ENCODE measurements around the gene TMEM61. TPM values are rescaled to one million over a fixed set of nuclear protein-coding genes. Genes with fewer than 3 reads are reported as not detected.
"Not testable (repeated sequence)": the region's sequence is repeated elsewhere in the genome, so short reads cannot be mapped to it uniquely, and the experiment has no call there.

The TMEM61 gene
- total and polyA plus RNA-seq, 2 donors, result 0.66 to 1.3 TPM

DNA sequence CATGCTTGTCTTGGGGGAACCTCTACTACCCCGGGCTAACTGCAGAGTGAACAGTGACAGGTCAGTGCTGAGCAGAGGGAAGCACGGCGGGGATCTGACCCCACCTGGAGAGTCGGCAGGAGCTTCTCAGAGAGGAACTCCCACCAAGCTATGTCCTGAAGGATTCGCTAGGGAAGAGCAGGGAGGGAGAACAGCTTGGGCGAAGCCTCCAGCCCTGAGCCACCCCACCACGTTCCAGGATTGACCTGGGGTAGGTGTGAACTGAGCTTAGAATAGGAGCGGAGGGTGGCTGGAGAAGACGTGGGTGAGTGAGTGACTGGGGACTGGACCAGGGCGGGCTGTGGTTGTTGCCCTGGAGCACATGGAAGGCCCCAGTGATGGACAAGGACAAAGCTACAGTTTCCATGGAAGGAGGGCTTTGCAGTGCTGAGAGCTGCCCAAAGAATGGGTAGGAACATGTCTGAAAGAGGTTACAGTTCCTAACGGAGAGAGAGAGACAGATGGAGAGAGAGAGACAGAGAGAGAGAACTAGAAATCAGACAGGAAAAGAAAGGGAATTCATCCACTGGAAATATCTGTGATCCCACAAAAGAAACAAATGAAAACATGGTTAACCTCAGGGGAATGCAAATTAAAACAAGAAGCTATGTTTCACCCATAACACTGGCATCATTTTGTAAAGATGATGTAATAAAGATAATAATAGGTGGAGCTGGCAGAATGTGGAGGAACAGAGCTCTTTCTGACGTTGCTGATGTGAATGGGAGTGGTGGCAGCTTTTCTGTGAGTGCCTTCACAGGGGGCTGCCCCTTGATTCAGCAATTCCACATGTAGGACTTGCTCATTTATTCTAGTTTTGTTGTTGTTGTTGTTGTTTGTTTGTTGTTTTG lies 35.5 kb downstream of the TMEM61 start:
- DNase-seq (ENCODE audit: low read depth in 6 of 9, low spot score in 9 of 9), result no peak
- H3K4me3 ChIP-seq (ENCODE audit: low read length in 2 of 2), result no peak overlapping the region
- WGBS, result 84% methylated on average over 12 of the region's 12 CpGs
- H3K9me3 ChIP-seq (ENCODE audit: control insufficient read depth in 2 of 2, insufficient read depth in 1 of 2, low read length in 1 of 2), result no peaks in the 10 kb centered on the region
- no peak overlapping the region for H3K27ac ChIP-seq (ENCODE audit: low read depth in 1 of 2, low read length in 1 of 2)
- H3K27me3 ChIP-seq (ENCODE audit: control insufficient read depth in 2 of 2, insufficient read depth in 1 of 2, low read length in 1 of 2), result peaks cover 0 to 11% of the 10 kb centered on the region in 2 donors
- H3K4me1 ChIP-seq (ENCODE audit: control insufficient read depth in 2 of 2, insufficient read depth in 2 of 2, low read length in 2 of 2), result no peaks in the 10 kb centered on the region
- H3K36me3 ChIP-seq (ENCODE audit: control insufficient read depth in 2 of 2, insufficient read depth in 2 of 2, low read length in 1 of 2), result no peaks in the 10 kb centered on the region

DNA sequence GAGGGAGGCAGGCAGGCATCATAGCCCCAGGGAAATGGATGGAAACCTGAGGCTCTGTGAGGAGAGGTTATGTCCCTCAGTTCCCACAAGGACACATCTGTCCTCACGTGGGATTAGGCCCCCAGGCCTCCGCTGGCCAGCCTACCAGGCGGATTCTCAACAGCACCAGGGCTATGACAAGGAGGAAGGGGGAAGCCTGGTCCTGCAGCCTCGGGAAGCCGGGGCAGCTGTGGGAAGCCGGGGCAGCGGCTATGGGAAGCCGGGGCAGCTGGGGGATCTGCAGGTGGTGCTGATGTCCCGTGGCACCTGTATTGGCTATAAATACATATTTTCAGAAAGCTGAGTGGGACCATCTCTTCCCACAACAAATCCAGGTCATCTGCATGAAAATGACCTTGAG lies 38.0 kb downstream of the TMEM61 start:
- no peak overlapping the region for H3K4me3 ChIP-seq (ENCODE audit: low read length in 2 of 2)
- H3K36me3 ChIP-seq (ENCODE audit: control insufficient read depth in 2 of 2, insufficient read depth in 2 of 2, low read length in 1 of 2), result no peaks in the 10 kb centered on the region
- no peaks in the 10 kb centered on the region for H3K9me3 ChIP-seq (ENCODE audit: control insufficient read depth in 2 of 2, insufficient read depth in 1 of 2, low read length in 1 of 2)
- no peaks in the 10 kb centered on the region for H3K4me1 ChIP-seq (ENCODE audit: control insufficient read depth in 2 of 2, insufficient read depth in 2 of 2, low read length in 2 of 2)
- 94% methylated on average over 9 of the region's 9 CpGs for WGBS
- DNase-seq (ENCODE audit: low read depth in 6 of 9, low spot score in 9 of 9), result no peak
- H3K27me3 ChIP-seq (ENCODE audit: control insufficient read depth in 2 of 2, insufficient read depth in 1 of 2, low read length in 1 of 2), result peaks cover 0 to 11% of the 10 kb centered on the region in 2 donors
- H3K27ac ChIP-seq (ENCODE audit: low read depth in 1 of 2, low read length in 1 of 2), result no peak overlapping the region

DNA sequence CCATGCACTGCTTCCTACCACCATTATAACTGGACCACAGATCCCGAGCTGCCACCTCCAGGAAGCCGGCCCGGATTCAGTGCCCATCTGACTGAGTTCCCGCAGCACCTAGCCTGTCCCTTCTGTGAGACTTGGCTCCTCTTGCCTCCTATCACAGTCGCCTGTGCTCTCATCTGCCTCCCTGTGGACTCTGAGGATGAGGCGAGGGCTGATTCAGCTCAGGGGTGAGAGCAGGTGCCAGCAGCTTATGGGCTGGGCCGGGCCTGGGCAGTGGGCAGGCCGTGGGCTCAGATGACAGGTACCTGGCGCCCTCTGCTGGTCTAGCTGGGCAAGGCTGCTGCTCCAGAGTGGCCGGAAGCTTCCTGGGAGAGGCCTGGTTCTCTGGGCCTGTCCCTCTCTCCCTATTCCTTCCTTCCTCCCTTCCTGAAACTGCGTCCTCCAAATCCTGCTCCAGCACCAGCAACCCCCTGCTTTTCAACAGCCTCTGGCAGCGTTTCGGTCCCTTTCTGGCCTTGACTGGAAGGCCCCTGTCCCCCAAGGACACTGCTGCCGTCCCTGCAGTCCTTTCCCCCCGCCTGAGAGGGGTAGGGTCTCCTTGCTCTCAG lies 41.6 kb downstream of the TMEM61 start:
- H3K4me3 ChIP-seq (ENCODE audit: low read length in 2 of 2), result no peak overlapping the region
- 66% methylated on average over 15 of the region's 15 CpGs for WGBS
- H3K27me3 ChIP-seq (ENCODE audit: control insufficient read depth in 2 of 2, insufficient read depth in 1 of 2, low read length in 1 of 2), result peaks cover 0 to 7% of the 10 kb centered on the region in 2 donors
- no peaks in the 10 kb centered on the region for H3K4me1 ChIP-seq (ENCODE audit: control insufficient read depth in 2 of 2, insufficient read depth in 2 of 2, low read length in 2 of 2)
- no peaks in the 10 kb centered on the region for H3K36me3 ChIP-seq (ENCODE audit: control insufficient read depth in 2 of 2, insufficient read depth in 2 of 2, low read length in 1 of 2)
- H3K9me3 ChIP-seq (ENCODE audit: control insufficient read depth in 2 of 2, insufficient read depth in 1 of 2, low read length in 1 of 2), result no peaks in the 10 kb centered on the region
- no peak overlapping the region for H3K27ac ChIP-seq (ENCODE audit: low read depth in 1 of 2, low read length in 1 of 2)
- DNase-seq (ENCODE audit: low read depth in 6 of 9, low spot score in 9 of 9), result peak in 8 of 9 donors; percentile 21 to 65 (median 33)

DNA sequence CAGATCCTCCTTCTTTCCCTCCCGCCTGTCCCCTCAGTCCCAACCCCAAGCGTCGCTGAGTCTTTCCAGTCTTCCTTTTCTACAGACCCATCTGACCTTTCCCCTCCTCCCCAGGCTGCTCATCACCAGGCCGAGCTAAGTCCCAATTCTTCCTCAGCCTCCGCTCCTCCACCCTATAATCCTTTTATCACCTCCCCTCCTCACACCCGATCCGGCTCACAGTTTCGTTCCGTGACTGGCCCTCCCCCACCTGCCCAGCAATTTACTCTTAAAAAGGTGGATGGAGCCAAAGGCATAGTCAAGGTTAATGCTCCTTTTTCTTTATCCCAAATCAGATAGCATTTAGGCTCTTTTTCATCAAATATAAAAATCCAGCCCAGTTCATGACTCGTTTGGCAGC lies 43.7 kb downstream of the TMEM61 start:
- H3K4me1 ChIP-seq (ENCODE audit: control insufficient read depth in 2 of 2, insufficient read depth in 2 of 2, low read length in 2 of 2); H3K27ac ChIP-seq (ENCODE audit: low read depth in 1 of 2, low read length in 1 of 2); H3K4me3 ChIP-seq (ENCODE audit: low read length in 2 of 2); DNase-seq (ENCODE audit: low read depth in 6 of 9, low spot score in 9 of 9); H3K9me3 ChIP-seq (ENCODE audit: control insufficient read depth in 2 of 2, insufficient read depth in 1 of 2, low read length in 1 of 2); H3K36me3 ChIP-seq (ENCODE audit: control insufficient read depth in 2 of 2, insufficient read depth in 2 of 2, low read length in 1 of 2); H3K27me3 ChIP-seq (ENCODE audit: control insufficient read depth in 2 of 2, insufficient read depth in 1 of 2, low read length in 1 of 2): not testable (repeated sequence)
- WGBS, result 97% methylated on average over 9 of the region's 10 CpGs

DNA sequence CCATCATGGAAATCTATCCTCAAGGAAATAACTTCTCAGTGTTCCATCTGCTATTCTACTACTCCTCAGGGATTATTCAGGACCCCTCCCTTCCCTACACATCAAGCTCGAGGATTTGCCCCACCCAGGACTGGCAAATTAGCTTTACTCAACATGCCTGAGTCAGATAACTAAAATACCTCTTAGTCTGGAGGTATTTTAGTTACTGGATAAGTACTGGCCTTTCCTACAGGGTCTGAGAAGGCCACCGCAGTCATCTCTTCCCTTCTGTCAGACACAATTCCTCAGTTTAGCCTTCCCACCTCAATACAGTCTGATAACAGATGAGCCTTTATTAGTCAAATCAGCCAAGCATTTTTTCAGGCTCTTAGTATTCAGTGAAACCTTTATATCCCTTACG lies 46.3 kb downstream of the TMEM61 start:
- H3K27ac ChIP-seq (ENCODE audit: low read depth in 1 of 2, low read length in 1 of 2); H3K9me3 ChIP-seq (ENCODE audit: control insufficient read depth in 2 of 2, insufficient read depth in 1 of 2, low read length in 1 of 2); H3K27me3 ChIP-seq (ENCODE audit: control insufficient read depth in 2 of 2, insufficient read depth in 1 of 2, low read length in 1 of 2); H3K4me1 ChIP-seq (ENCODE audit: control insufficient read depth in 2 of 2, insufficient read depth in 2 of 2, low read length in 2 of 2); H3K36me3 ChIP-seq (ENCODE audit: control insufficient read depth in 2 of 2, insufficient read depth in 2 of 2, low read length in 1 of 2); H3K4me3 ChIP-seq (ENCODE audit: low read length in 2 of 2); DNase-seq (ENCODE audit: low read depth in 6 of 9, low spot score in 9 of 9): not testable (repeated sequence)
- WGBS, result 98% methylated on average over 3 of the region's 3 CpGs

DNA sequence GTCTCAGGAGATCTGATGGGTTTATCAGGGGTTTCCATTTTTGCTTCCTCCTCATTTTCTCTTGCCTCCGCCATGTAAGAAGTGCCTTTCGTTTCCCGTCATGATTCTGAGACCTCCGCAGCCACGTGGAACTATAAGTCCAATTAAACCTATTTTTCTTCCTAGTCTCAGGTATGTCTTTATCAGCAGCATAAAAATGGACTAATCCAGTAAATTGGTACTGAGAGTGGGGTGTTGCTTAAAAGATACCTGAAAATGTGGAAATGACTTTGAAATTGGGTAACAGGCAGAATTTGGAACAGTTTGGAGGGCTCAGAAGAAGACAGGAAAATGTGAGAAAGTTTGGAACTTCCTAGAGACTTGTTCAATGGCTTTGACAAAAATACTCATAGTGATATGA lies 50.7 kb downstream of the TMEM61 start:
- H3K9me3 ChIP-seq (ENCODE audit: control insufficient read depth in 2 of 2, insufficient read depth in 1 of 2, low read length in 1 of 2); H3K4me1 ChIP-seq (ENCODE audit: control insufficient read depth in 2 of 2, insufficient read depth in 2 of 2, low read length in 2 of 2); H3K27ac ChIP-seq (ENCODE audit: low read depth in 1 of 2, low read length in 1 of 2); DNase-seq (ENCODE audit: low read depth in 6 of 9, low spot score in 9 of 9); H3K36me3 ChIP-seq (ENCODE audit: control insufficient read depth in 2 of 2, insufficient read depth in 2 of 2, low read length in 1 of 2); H3K4me3 ChIP-seq (ENCODE audit: low read length in 2 of 2): not testable (repeated sequence)
- 98% methylated on average over 5 of the region's 5 CpGs for WGBS
- peaks cover 0 to 21% of the 10 kb centered on the region in 2 donors for H3K27me3 ChIP-seq (ENCODE audit: control insufficient read depth in 2 of 2, insufficient read depth in 1 of 2, low read length in 1 of 2)

DNA sequence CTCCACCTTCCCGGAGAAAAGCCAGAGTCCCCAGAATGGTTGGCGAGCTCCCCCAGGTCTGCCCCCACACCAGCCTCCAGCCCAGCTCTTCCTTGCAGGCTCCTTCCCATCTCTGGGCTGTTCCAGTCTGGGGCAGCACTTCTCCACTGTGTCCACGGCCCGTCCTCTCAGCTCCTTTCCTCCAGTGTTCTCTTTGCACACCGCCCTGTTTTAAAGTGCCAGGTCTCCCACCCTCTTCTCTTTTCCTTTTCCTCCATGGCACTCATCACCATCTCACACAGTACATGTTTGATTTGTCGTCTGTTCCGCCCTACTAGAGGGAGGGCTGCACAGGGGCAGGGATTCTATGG lies 52.8 kb downstream of the TMEM61 start:
- Histone ChIP-seq H3K9me3 (ENCODE audit: control insufficient read depth in 2 of 2, insufficient read depth in 1 of 2, low read length in 1 of 2) (no peaks in the 10 kb centered on the region), H3K27me3 (ENCODE audit: control insufficient read depth in 2 of 2, insufficient read depth in 1 of 2, low read length in 1 of 2) (peaks cover 8 to 38% of the 10 kb centered on the region in 2 donors), H3K27ac (ENCODE audit: low read depth in 1 of 2, low read length in 1 of 2) (no peak overlapping the region), H3K36me3 (ENCODE audit: control insufficient read depth in 2 of 2, insufficient read depth in 2 of 2, low read length in 1 of 2) (no peaks in the 10 kb centered on the region), H3K4me3 (ENCODE audit: low read length in 2 of 2) (no peak overlapping the region), H3K4me1 (ENCODE audit: control insufficient read depth in 2 of 2, insufficient read depth in 2 of 2, low read length in 2 of 2) (no peaks in the 10 kb centered on the region)
- 95% methylated on average over 7 of the region's 7 CpGs for WGBS
- DNase-seq (ENCODE audit: low read depth in 6 of 9, low spot score in 9 of 9), result no peak

DNA sequence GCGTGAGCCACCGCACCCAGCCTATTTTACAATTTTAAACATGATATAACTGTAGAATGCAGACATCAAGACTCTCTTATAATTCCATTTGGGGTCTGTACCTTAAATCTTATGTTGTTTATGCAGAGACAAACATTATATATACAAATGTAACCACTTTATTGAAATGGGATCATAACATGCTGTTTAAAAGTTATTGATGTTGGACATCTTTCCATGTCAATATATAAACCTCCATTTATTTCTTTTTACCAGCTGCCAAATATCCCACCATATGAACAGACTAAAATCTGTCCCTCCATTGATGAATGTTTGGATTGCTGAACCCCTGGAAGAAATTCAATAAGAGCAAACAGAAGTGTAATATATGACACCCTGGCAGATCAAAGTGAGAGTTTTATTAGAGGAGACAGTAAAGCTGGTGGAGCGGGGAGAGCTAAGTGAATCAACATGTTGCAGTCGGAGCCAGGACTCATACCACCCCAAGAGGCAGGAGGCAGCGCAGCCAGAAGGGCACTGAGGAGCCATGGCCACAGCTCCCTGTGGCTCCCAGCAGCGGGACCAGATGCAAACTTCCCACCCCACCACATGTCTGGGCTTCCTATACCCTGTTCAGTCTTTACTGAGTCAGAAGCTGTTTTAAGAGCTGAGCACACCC lies 54.2 kb downstream of the TMEM61 start:
- Histone ChIP-seq H3K4me3 (ENCODE audit: low read length in 2 of 2) (no peak overlapping the region), H3K36me3 (ENCODE audit: control insufficient read depth in 2 of 2, insufficient read depth in 2 of 2, low read length in 1 of 2) (no peaks in the 10 kb centered on the region), H3K27me3 (ENCODE audit: control insufficient read depth in 2 of 2, insufficient read depth in 1 of 2, low read length in 1 of 2) (peaks cover 20 to 51% of the 10 kb centered on the region in 2 donors), H3K27ac (ENCODE audit: low read depth in 1 of 2, low read length in 1 of 2) (no peak overlapping the region), H3K4me1 (ENCODE audit: control insufficient read depth in 2 of 2, insufficient read depth in 2 of 2, low read length in 2 of 2) (no peaks in the 10 kb centered on the region), H3K9me3 (ENCODE audit: control insufficient read depth in 2 of 2, insufficient read depth in 1 of 2, low read length in 1 of 2) (no peaks in the 10 kb centered on the region)
- 95% methylated on average over 6 of the region's 6 CpGs for WGBS
- DNase-seq (ENCODE audit: low read depth in 6 of 9, low spot score in 9 of 9), result no peak

DNA sequence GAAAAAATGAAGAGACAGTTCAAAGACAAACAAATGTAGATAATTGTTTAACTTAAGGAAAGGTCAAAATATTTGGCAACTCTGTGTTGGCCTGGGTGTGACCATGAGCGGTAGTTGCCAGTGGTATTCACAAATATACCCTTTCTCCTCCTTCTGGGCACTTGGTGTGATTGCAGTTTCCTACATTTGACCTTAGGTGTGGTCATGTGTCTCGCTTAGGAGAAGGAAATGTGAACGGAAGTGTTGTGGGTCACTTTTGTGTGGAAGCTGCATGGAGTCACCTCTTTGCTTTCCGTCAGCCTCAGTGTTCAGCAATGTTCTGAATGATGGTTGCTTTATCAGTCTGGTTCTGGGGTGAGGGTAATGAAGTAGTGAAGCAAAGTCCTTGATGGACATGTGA lies 55.5 kb downstream of the TMEM61 start:
- Histone ChIP-seq H3K27me3 (ENCODE audit: control insufficient read depth in 2 of 2, insufficient read depth in 1 of 2, low read length in 1 of 2) (peaks cover 33 to 64% of the 10 kb centered on the region in 2 donors), H3K36me3 (ENCODE audit: control insufficient read depth in 2 of 2, insufficient read depth in 2 of 2, low read length in 1 of 2) (no peaks in the 10 kb centered on the region), H3K4me3 (ENCODE audit: low read length in 2 of 2) (no peak overlapping the region), H3K27ac (ENCODE audit: low read depth in 1 of 2, low read length in 1 of 2) (no peak overlapping the region), H3K4me1 (ENCODE audit: control insufficient read depth in 2 of 2, insufficient read depth in 2 of 2, low read length in 2 of 2) (no peaks in the 10 kb centered on the region), H3K9me3 (ENCODE audit: control insufficient read depth in 2 of 2, insufficient read depth in 1 of 2, low read length in 1 of 2) (no peaks in the 10 kb centered on the region)
- 62% methylated on average over 4 of the region's 4 CpGs for WGBS
- DNase-seq (ENCODE audit: low read depth in 6 of 9, low spot score in 9 of 9), result no peak
